ENCODE data around the gene CDKAL1. TPM values are rescaled to one million over a fixed set of nuclear protein-coding genes. Genes with fewer than 3 reads are reported as not detected.
A peak's percentile ranks its signal among the peaks of the same experiment; 100 is the strongest.

The CDKAL1 gene
- total and polyA plus RNA-seq, 2 experiments from 2014 or later, result 12.2 to 13.7 TPM

GRCh38 chr6:20708367-20709124 is 174.3 kb downstream of the CDKAL1 start:
- no peak for TF ChIP-seq CTCF (IDR thresholded peaks at IDR 0.05; ENCODE audit: low read depth, low read length)
- Histone ChIP-seq H3K27ac (no peak overlapping the region), H3K27me3 (no peaks in the 10 kb centered on the region), H3K4me1 (ENCODE audit: low read depth) (no peaks in the 10 kb centered on the region), H3K4me3 (no peak overlapping the region), H3K36me3 (no peaks in the 10 kb centered on the region), H3K9me3 (ENCODE audit: low read depth) (no peaks in the 10 kb centered on the region)
- peak in 1 of 2 donors; percentile 41 for DNase-seq (ENCODE audit: low read depth in 1 of 2, low spot score in 1 of 2)

GRCh38 chr6:20709451-20709850 is 175.2 kb downstream of the CDKAL1 start:
- H3K9me3 ChIP-seq (ENCODE audit: low read depth), result no peaks in the 10 kb centered on the region
- H3K27ac ChIP-seq, result no peak overlapping the region
- peak in 1 of 2 donors; percentile 42 for DNase-seq (ENCODE audit: low read depth in 1 of 2, low spot score in 1 of 2)
- H3K36me3 ChIP-seq, result no peaks in the 10 kb centered on the region
- H3K27me3 ChIP-seq, result no peaks in the 10 kb centered on the region
- no peak overlapping the region for H3K4me3 ChIP-seq
- no peak for TF ChIP-seq CTCF (IDR thresholded peaks at IDR 0.05; ENCODE audit: low read depth, low read length)
- H3K4me1 ChIP-seq (ENCODE audit: low read depth), result no peaks in the 10 kb centered on the region

- Histone ChIP-seq H3K36me3 (no peaks in the 10 kb centered on the region), H3K4me3 (no peak overlapping the region), H3K9me3 (ENCODE audit: low read depth) (no peaks in the 10 kb centered on the region), H3K27me3 (no peaks in the 10 kb centered on the region), H3K4me1 (ENCODE audit: low read depth) (no peaks in the 10 kb centered on the region), H3K27ac (no peak overlapping the region)
- DNase-seq (ENCODE audit: low read depth in 1 of 2, low spot score in 1 of 2), result no peak
- TF ChIP-seq CTCF (IDR thresholded peaks at IDR 0.05; ENCODE audit: low read depth, low read length), result no peak
Observed at GRCh38 chr6:20710341-20710740, 176.1 kb downstream of the CDKAL1 start.

- no peaks in the 10 kb centered on the region for H3K9me3 ChIP-seq (ENCODE audit: low read depth)
- H3K36me3 ChIP-seq, result no peaks in the 10 kb centered on the region
- peak in 1 of 2 donors; percentile 65 for DNase-seq (ENCODE audit: low read depth in 1 of 2, low spot score in 1 of 2)
- TF ChIP-seq CTCF (IDR thresholded peaks at IDR 0.05; ENCODE audit: low read depth, low read length), result no peak
- H3K4me3 ChIP-seq, result no peak overlapping the region
- no peaks in the 10 kb centered on the region for H3K4me1 ChIP-seq (ENCODE audit: low read depth)
- no peak overlapping the region for H3K27ac ChIP-seq
- H3K27me3 ChIP-seq, result no peaks in the 10 kb centered on the region
Observed at GRCh38 chr6:20711518-20711917, 177.3 kb downstream of the CDKAL1 start.

GRCh38 chr6:20712011-20712410 is 177.8 kb downstream of the CDKAL1 start:
- TF ChIP-seq CTCF (IDR thresholded peaks at IDR 0.05; ENCODE audit: low read depth, low read length), result no peak
- Histone ChIP-seq H3K27ac (no peak overlapping the region), H3K36me3 (no peaks in the 10 kb centered on the region), H3K4me3 (no peak overlapping the region), H3K9me3 (ENCODE audit: low read depth) (no peaks in the 10 kb centered on the region), H3K27me3 (no peaks in the 10 kb centered on the region), H3K4me1 (ENCODE audit: low read depth) (no peaks in the 10 kb centered on the region)
- DNase-seq (ENCODE audit: low read depth in 1 of 2, low spot score in 1 of 2), result peak in 1 of 2 donors; percentile 28

All from cardiac muscle cell (in vitro differentiated cells and primary cell).